Liver (tissue), 9 donors: Measurements from ENCODE around the gene AQP3. TPM values are rescaled to one million over a fixed set of nuclear protein-coding genes. Genes with fewer than 3 reads are reported as not detected.

Experiments used
- DNase-seq: peaks from one replicate; pipeline ENCODE4 v3.0.0-alpha.2; 2017; ENCODE audit warnings: low spot score
- H3K27ac ChIP-seq, 2 donors: one replicate each; pipeline ENCODE4 v1.7.0; 2013; ENCODE audit warnings: inconsistent platforms in 2 of 2, low read length in 2 of 2, control low read depth in 1 of 2, low read depth in 1 of 2, mild to moderate bottlenecking in 1 of 2
- H3K27me3 ChIP-seq, 4 donors: one replicate each; pipeline versions ENCODE4 v1.6.1 to v1.7.0; 2013; ENCODE audit warnings: low read length in 3 of 4, inconsistent platforms in 1 of 4, mild to moderate bottlenecking in 1 of 4, moderate library complexity in 1 of 4; ENCODE audit not compliant: control insufficient read depth in 4 of 4, insufficient read depth in 4 of 4
- H3K36me3 ChIP-seq, 4 donors: one replicate each; pipeline versions ENCODE4 v1.6.1 to v1.7.0; 2013; ENCODE audit warnings: low read length in 3 of 4, mild to moderate bottlenecking in 3 of 4, low read depth in 1 of 4, moderate library complexity in 1 of 4; ENCODE audit not compliant: control insufficient read depth in 4 of 4, insufficient read depth in 3 of 4
- H3K4me1 ChIP-seq, 4 donors: one replicate each; pipeline versions ENCODE4 v1.6.1 to v1.7.0; 2013; ENCODE audit warnings: low read length in 3 of 4, mild to moderate bottlenecking in 3 of 4, moderate library complexity in 1 of 4; ENCODE audit not compliant: control insufficient read depth in 4 of 4, insufficient read depth in 4 of 4
- H3K4me3 ChIP-seq, 3 donors: one replicate each; pipeline versions ENCODE4 v1.6.1 to v1.7.0; 2013; ENCODE audit warnings: low read length in 3 of 3, control low read depth in 1 of 3, low read depth in 1 of 3, mild to moderate bottlenecking in 1 of 3
- H3K9ac ChIP-seq, 2 donors: one replicate each; pipeline ENCODE4 v1.7.0; 2013; ENCODE audit warnings: low read length in 2 of 2, mild to moderate bottlenecking in 2 of 2, moderate library complexity in 2 of 2, control low read depth in 1 of 2, low read depth in 1 of 2
- H3K9me3 ChIP-seq, 4 donors: one replicate each; pipeline versions ENCODE4 v1.6.1 to v1.7.0; 2013; ENCODE audit warnings: low read length in 3 of 4; ENCODE audit not compliant: control insufficient read depth in 4 of 4
- ATF3 ChIP-seq: IDR thresholded peaks from 2 replicates; pipeline ENCODE4 v1.6.1; 2016; ENCODE audit warnings: antibody characterized with exemption
- CTCF ChIP-seq: fragments of 150-350 bp; IDR thresholded peaks from 2 replicates; pipeline ENCODE4 v1.5.1; 2017; ENCODE audit warnings: improper control_type of control experiment, low read depth, low read length; ENCODE audit not compliant: missing input control
- EGR1 ChIP-seq, 2 donors: IDR thresholded peaks; 2 replicates each; pipeline ENCODE4 v1.6.1; 2016 to 2018; ENCODE audit warnings: antibody characterized with exemption in 2 of 2, low read depth in 2 of 2
- FOXA1 ChIP-seq: IDR thresholded peaks from 2 replicates; pipeline ENCODE4 v1.6.1; 2016; ENCODE audit warnings: antibody characterized with exemption
- FOXA2 ChIP-seq: IDR thresholded peaks from 2 replicates; pipeline ENCODE4 v1.6.1; 2016; ENCODE audit warnings: antibody characterized with exemption
- GABPA ChIP-seq, 2 donors: IDR thresholded peaks in 1 of 2; conservative IDR thresholded peaks in 1 of 2; 2 replicates each; pipeline ENCODE4 v1.6.1; 2016; ENCODE audit warnings: antibody characterized with exemption in 2 of 2, mild to moderate bottlenecking in 1 of 2, moderate library complexity in 1 of 2
- HNF4A ChIP-seq, 2 donors: conservative IDR thresholded peaks; 2 replicates each; pipeline ENCODE4 v1.6.1; 2016; ENCODE audit warnings: antibody characterized with exemption in 2 of 2, mild to moderate bottlenecking in 2 of 2
- HNF4G ChIP-seq: IDR thresholded peaks from 2 replicates; pipeline ENCODE4 v1.6.1; 2016; ENCODE audit warnings: antibody characterized with exemption
- JUND ChIP-seq, 2 donors: IDR thresholded peaks; 2 replicates each; pipeline ENCODE4 v1.6.1; 2016; ENCODE audit warnings: antibody characterized with exemption in 2 of 2
- MAX ChIP-seq: IDR thresholded peaks from 2 replicates; pipeline ENCODE4 v1.6.1; 2016; ENCODE audit warnings: antibody characterized with exemption
- NR2F2 ChIP-seq: IDR thresholded peaks from 2 replicates; pipeline ENCODE4 v1.6.1; 2016; ENCODE audit warnings: antibody characterized with exemption
- RAD21 ChIP-seq, 2 donors: IDR thresholded peaks; 2 replicates each; pipeline ENCODE4 v1.6.1; 2016; ENCODE audit warnings: antibody characterized with exemption in 2 of 2, mild to moderate bottlenecking in 2 of 2
- REST ChIP-seq: IDR thresholded peaks from 2 replicates; pipeline ENCODE4 v1.6.1; 2016; ENCODE audit warnings: antibody characterized with exemption, mild to moderate bottlenecking
- RXRA ChIP-seq, 2 donors: IDR thresholded peaks; 2 replicates each; pipeline ENCODE4 v1.6.1; 2017 to 2018; ENCODE audit warnings: antibody characterized with exemption in 2 of 2, mild to moderate bottlenecking in 1 of 2
- SP1 ChIP-seq: IDR thresholded peaks from 2 replicates; pipeline ENCODE4 v1.6.1; 2018; ENCODE audit warnings: antibody characterized with exemption, mild to moderate bottlenecking
- TAF1 ChIP-seq: conservative IDR thresholded peaks from 2 replicates; pipeline ENCODE4 v1.6.1; 2016; ENCODE audit warnings: antibody characterized with exemption, mild to moderate bottlenecking
- YY1 ChIP-seq: IDR thresholded peaks from 2 replicates; pipeline ENCODE4 v1.6.1; 2016; ENCODE audit warnings: antibody characterized with exemption, mild to moderate bottlenecking
- WGBS: extraction: QIAGEN DNeasy Blood & Tissue Kit; methylation state at CpG from one replicate; pipeline ENCODE4 v1.1.7; 2013; 5-methylcytosine and 5-hydroxymethylcytosine counted together
- polyA plus RNA-seq, 2 donors: library from polyadenylated mRNA; stranded (reverse) in 1 of 2; unstranded in 1 of 2; fragments of 200-250 nt in 1 of 2; fragments of >200 nt in 1 of 2; fragmentation: Nextera tagmentation in 1 of 2; extraction: Ambion mirVana in 1 of 2; gene quantifications; one replicate each; pipeline versions ENCODE4 v1.2.1 to v1.2.3, GENCODE V29; 2013 to 2015
- total RNA-seq, 2 donors: library from RNA; depleted of rRNA; stranded (reverse); fragments of >200 nt; gene quantifications; one replicate each; pipeline ENCODE4 v1.2.3, GENCODE V29; 2014
- TF ChIP-seq, protein P1 (sequence below): IDR thresholded peaks from 2 replicates; pipeline ENCODE4 v1.6.1; 2016; ENCODE audit warnings: antibody characterized with exemption
- donor health status: healthy.
- donor health status: healthy.
- donor health status: healthy.
- donor health status: healthy.
- donor health status: healthy.

AQP3 gene
- total and polyA plus RNA-seq, 4 donors = 60.5 to 124 (median 87.4) TPM

- H3K27me3 ChIP-seq = no peaks in the 10 kb centered on the region
- no peak overlapping the region for H3K9ac ChIP-seq
- H3K27ac ChIP-seq = no peak overlapping the region
- H3K4me3 ChIP-seq = no peak overlapping the region
- no peaks in the 10 kb centered on the region for H3K9me3 ChIP-seq
- no peaks in the 10 kb centered on the region for H3K4me1 ChIP-seq
- no peak for DNase-seq
- 92% methylated on average over 10 of the region's 10 CpGs for WGBS
- no peak for TF ChIP-seq EGR1 (IDR thresholded peaks at IDR 0.05; ENCODE audit: low read depth in 2 of 2)
- TF ChIP-seq HNF4A (conservative IDR thresholded peaks at IDR 0.05) = no peak
- TF ChIP-seq RXRA (IDR thresholded peaks at IDR 0.05) = no peak
- no peak for TF ChIP-seq FOXA1
- TF ChIP-seq CTCF = no peak
- no peak for TF ChIP-seq JUND (IDR thresholded peaks at IDR 0.05)
- no peak for TF ChIP-seq REST
- no peak for TF ChIP-seq TAF1
- TF ChIP-seq ATF3 = no peak
- no peak for TF ChIP-seq GABPA (IDR thresholded peaks at IDR 0.05 in 1 of 2, conservative IDR thresholded peaks at IDR 0.05 in 1 of 2)
- no peak for TF ChIP-seq RAD21 (IDR thresholded peaks at IDR 0.05)
- no peak for TF ChIP-seq SP1
- TF ChIP-seq NR2F2 = no peak
- TF ChIP-seq HNF4G = no peak
- no peak for TF ChIP-seq FOXA2
- H3K36me3 ChIP-seq = peaks cover 10 to 54% (median 34%) of the 10 kb centered on the region in 4 donors
These were observed 13.5 kb upstream of the AQP3 start for GRCh38 chr9:33460854-33461253.

- TF ChIP-seq, protein P1, sequence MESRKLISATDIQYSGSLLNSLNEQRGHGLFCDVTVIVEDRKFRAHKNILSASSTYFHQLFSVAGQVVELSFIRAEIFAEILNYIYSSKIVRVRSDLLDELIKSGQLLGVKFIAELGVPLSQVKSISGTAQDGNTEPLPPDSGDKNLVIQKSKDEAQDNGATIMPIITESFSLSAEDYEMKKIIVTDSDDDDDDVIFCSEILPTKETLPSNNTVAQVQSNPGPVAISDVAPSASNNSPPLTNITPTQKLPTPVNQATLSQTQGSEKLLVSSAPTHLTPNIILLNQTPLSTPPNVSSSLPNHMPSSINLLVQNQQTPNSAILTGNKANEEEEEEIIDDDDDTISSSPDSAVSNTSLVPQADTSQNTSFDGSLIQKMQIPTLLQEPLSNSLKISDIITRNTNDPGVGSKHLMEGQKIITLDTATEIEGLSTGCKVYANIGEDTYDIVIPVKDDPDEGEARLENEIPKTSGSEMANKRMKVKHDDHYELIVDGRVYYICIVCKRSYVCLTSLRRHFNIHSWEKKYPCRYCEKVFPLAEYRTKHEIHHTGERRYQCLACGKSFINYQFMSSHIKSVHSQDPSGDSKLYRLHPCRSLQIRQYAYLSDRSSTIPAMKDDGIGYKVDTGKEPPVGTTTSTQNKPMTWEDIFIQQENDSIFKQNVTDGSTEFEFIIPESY = no peak
- TF ChIP-seq HNF4G = no peak
- no peak for TF ChIP-seq SP1
- TF ChIP-seq RXRA (IDR thresholded peaks at IDR 0.05) = no peak
- no peak for TF ChIP-seq CTCF
- no peak for TF ChIP-seq EGR1 (IDR thresholded peaks at IDR 0.05; ENCODE audit: low read depth in 2 of 2)
- TF ChIP-seq YY1 = no peak
- TF ChIP-seq NR2F2 = no peak
- no peak for TF ChIP-seq ATF3
- no peak for TF ChIP-seq MAX
- TF ChIP-seq JUND (IDR thresholded peaks at IDR 0.05) = no peak
- Histone ChIP-seq H3K27me3 (no peaks in the 10 kb centered on the region), H3K9ac (no peak overlapping the region), H3K4me1 (peaks cover 0 to 4% (median under 1%) of the 10 kb centered on the region in 4 donors), H3K9me3 (no peaks in the 10 kb centered on the region), H3K36me3 (peaks cover 7 to 37% (median 22%) of the 10 kb centered on the region in 4 donors), H3K27ac (peak overlapping the region in 1 of 2 donors; percentile 7), H3K4me3 (no peak overlapping the region)
- 81% methylated on average over 3 of the region's 3 CpGs for WGBS
- DNase-seq = no peak
These were observed 11.7 kb upstream of the AQP3 start for GRCh38 chr9:33459115-33459514.
